ENCODE data around the gene CLMP.
"Not testable (repeated sequence)": the region's sequence is repeated elsewhere in the genome, so short reads cannot be mapped to it uniquely, and the experiment has no call there.

The CLMP gene

DNA sequence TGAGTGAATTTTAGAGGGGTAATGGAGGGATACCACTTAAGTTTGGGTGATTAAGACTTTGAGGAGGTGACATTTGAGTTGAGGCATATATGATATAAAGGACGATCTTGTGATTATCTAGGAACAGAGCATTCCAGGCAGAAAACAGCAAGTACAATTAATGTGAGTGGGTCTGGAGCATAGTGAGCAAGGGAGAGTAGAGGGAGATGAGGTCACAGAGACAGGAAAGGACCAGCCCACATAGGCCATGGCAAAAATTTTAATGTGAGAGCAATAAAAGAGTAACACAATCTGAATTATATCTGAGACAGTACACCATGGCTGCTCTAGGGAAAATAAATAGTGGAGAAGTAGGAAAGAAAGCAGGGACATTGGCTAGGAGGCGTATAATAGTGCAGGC is 118.6 kb downstream of the CLMP start:
- no peak for FAIRE-seq

DNA sequence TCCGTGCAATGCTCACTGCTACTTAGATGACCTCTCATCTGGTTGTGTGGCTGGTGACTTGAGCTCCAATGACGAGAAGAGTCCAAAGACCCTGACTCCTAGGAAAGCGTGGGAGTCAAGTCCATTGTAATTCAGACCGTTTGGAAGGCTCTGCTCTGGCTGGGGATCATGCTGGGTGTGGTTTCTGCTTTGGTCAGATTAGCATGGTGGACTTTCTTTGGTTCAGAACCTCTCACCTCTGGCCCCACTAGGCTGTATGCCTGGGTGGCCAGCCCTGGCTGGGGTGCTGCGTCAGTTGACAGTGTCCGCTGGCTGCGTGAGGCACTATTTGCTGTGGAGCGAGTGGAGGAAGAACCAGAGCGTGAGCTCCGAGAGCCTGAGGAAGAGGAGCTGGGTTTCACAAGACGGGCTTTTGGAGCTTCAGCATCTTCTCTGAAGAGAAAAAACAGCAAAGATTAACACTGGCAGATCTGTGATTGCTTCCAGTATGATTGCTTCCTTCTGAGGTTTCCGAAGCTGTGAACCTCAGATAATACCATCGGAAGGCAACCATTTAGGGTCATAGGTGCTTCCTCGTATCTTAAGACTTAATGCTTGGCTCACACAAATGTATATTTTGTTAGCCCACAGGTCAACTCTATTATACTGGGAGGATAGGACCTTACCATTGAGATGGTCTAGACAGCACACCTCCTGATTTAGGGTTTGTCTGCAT is 121.5 kb downstream of the CLMP start:
- no peak for FAIRE-seq

DNA sequence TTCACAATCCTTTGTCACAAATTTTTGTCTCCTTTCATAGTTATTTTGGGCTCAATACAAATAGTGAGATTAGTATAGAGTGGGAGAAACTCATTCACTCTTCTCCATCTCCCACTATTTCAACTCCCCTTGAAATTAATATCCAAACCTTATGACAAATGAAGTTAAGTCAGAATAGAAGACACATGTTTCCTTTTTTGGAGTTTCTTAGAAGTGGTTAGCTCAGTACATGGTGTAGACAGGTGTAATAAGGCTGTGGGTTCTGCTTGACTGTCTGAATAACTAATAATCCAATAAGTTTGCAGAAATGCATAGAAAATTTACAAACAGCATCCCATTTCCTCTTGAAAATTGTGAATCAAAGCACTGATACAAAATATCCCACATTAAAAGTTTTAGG is 122.3 kb downstream of the CLMP start:
- no peak for FAIRE-seq

DNA sequence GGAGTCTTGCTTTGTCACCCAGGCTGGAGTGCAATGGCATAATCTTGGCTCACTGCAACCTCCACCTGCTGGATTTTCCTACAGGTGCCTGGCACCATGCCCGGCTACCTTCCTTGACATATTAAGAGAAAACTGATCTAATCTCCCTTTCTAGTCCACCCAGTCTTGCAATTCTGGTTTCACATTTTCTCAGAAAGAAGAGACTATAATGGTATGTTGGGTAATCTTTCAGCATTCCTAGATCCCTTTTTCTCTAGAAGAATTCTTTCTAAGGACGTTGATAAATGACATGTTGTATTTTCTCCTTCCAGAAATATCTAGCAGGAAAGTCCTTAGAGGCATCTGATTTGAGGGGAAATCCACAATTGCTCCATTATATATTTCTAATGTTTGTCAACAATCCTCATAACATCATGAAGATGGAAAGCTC is 122.7 kb downstream of the CLMP start:
- no peak for FAIRE-seq

GRCh38 chr11:123069908-123070821 is 124.9 kb downstream of the CLMP start:
- FAIRE-seq: no peak

GRCh38 chr11:123065621-123066020 is 129.4 kb downstream of the CLMP start:
- no peak for FAIRE-seq

- FAIRE-seq: no peak
These were observed 131.0 kb downstream of the CLMP start for GRCh38 chr11:123063826-123064657.

DNA sequence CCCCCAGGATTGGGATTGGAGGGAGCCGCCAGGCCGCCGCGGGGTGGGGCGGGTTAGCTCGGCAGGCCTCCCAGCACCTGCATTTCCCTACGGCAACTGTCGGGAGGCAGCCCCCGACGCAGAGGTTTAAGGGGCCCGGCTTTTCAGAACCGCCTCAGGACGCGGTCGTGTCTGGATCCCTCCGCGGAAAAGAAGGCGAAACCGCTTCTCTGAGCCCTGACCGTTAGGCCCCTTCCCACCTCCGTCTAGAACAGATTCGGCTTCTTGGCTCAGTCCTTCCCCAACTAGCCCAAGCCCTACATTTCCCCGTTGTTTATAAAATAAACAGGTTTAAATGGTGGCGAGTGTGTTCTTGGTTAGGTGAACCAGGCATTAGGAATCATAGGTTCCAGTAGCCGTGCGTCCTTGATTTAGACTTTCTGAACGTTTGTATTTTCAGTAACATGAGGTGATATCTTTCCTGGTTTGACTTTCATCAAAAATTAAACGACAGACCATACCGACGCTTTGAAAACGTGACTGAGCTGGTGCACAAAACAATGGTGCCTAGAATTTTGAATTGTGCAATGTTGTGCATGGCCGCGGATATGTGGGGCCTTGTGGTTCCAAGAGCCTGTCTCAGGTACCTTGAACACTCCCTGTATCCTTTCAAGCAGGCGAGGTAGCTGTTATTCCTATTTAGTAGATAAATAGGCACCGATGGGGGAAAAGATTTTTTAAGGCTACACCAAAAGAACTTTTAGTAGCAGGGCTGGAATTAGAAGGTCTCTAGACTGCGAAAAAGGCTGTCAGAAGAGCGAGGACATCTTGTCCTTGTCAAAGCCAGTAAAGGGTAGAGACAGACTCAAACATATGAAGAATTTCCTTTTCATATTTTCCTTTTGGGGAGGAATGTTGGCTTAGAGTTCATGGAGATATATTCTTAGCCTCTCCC is 131.9 kb downstream of the CLMP start:
- FAIRE-seq: no peak

DNA sequence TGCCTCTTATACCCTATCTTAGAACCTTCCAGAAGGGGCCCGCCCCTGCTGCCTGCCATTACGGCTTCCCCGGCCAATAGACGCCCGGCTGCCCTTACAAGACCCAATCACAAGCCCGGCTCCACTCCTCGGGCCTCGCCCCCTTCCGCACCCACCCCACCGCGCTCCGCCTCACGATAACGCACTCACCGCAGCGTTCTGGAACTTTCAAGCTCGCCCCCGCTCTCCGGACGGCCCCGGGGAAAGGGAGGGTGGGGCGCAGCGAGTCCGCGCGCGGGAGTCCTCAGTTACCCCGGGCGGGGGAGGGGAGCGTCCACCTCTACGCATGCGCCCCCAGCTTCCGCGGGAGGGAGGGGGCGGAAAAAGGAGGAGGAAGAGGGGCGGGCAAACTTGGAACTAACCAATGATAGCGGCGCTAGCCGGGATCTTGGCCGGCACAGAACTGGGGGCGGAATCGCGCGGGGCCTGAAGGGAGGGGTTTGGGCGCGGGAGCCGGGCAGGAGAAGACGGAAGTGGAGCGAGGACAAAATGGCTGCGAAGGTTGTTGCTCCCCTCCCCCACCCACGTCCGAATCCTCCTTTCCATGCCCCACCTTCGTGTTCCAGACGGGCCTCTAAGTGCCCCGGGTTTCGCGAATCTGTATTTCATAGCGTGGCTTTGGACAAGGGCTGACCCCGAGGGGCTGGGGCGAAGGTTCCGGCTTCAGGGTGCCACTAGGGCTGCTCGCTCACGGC is 132.7 kb downstream of the CLMP start:
- peak; percentile 90 for FAIRE-seq

GRCh38 chr11:123061403-123062157 is 133.5 kb downstream of the CLMP start, which contains the start of gene HSPA8:
Gene HSPA8 (minus strand): TSS chr11:123062136. CDS start chr11:123061324, 812 bp downstream.
- FAIRE-seq: no peak

DNA sequence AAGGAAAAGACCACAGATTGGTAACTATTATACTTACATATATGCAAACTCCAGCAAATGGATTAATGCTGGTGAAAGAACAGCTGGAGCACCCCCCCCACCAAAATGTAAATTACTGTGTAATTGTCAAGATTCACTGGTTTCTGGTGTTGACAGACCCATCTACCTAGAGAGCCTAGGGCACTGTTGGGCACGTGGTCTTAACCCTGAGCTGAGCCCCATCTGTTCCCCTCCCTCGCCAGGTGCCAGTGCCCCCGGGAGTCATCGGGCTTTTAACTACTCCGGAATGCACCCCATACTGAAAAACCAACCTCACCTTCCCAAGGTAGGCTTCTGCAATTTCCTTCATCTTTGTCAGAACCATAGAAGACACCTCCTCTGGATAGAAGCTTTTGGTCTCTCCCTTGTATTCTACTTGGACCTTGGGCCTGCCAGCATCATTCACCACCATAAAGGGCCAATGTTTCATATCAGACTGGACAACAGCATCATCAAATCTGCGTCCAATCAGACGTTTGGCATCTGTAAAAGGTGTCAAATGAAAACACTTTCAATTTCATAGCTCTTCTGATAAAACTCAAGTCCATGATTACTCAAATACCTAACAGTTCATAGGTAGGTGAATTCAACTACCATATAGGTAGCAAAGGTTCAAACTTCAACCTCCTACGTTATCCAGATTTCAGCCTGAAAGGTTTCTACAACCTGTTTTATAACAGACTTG is 134.6 kb downstream of the CLMP start:
- FAIRE-seq: no peak

- FAIRE-seq: not testable (repeated sequence)
These were observed 135.8 kb downstream of the CLMP start for GRCh38 chr11:123059041-123059920.

GRCh38 chr11:123057661-123058305 is 137.3 kb downstream of the CLMP start:
- FAIRE-seq: no peak

GRCh38 chr11:123056835-123057491 is 138.1 kb downstream of the CLMP start:
- no peak for FAIRE-seq

GRCh38 chr11:123055191-123055901 is 139.7 kb downstream of the CLMP start:
- FAIRE-seq: no peak

DNA sequence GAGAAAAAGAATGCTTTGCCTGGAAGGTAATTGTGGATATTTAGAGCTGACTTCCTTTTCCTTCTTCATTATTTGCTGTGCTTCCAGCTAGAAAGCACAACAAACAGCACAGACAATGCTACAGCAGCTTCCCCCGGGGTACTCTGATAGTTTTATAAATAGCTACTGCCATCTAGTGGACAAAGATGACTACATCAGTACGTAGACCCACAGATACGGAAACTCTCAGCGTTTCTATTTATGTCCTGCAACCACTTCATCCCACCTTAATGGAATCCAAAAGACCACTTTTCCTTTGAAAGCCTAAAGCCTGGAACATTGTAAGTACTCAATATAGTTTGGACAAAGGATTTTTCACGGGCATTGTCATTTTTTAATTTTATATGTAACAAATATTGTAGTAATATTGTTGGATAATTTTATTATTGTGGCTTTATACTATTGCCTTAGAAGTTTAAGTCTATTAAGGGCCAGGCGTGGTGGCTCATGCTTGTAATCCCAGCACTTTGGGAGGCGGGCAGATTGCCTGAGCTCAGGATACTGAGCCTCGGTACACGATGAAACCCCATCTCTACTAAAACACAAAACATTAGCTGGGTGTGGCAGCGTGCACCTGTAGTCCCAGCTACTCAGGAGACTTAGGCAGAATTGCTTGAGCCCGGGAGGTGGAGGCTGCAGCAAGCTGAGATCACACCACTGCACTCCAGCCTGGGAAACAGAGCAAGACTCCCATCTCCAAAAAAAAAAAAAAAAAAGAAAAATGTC is 140.6 kb downstream of the CLMP start:
- FAIRE-seq: peak; percentile 40
